OCI-LY7 (cell line): Measurements from ENCODE around the gene LHX6. TPM values are rescaled to one million over a fixed set of nuclear protein-coding genes. Genes with fewer than 3 reads are reported as not detected.

Experiments
- BruUV-seq: library from RNA; stranded (reverse); fragments of 400-500 nt; replicated peaks from 2 replicates; lab custom pipeline; 2021; lab: Mats Ljungman, UMichigan
- CTCF ChIA-PET: fragments of 300-600 bp; sonication (Branson Sonifier 250); formaldehyde crosslinking; loops from one replicate; lab custom pipeline; 2022; ENCODE audit warnings: antibody characterized with exemption; ENCODE audit not compliant: unreplicated experiment; lab: Charles Lee
- POLR2A ChIA-PET: fragments of 300-600 bp; sonication (Branson Sonifier 250); formaldehyde crosslinking; loops from one replicate; lab custom pipeline; 2022; ENCODE audit warnings: antibody characterized with exemption; lab: Charles Lee
- DNase-seq: peaks from one replicate; pipeline ENCODE4 v3.0.0-alpha.2; 2015; ENCODE audit warnings: low spot score
- H2AFZ ChIP-seq: fragments of 200-600 bp; sonication (generic), shearing (Covaris generic); 2 replicates; pipeline ENCODE4 v1.6.1; 2014; ENCODE audit warnings: mild to moderate bottlenecking, antibody characterized with exemption, low read length, moderate library complexity
- H3K27ac ChIP-seq: fragments of 200-600 bp; sonication (generic); 2 replicates; pipeline ENCODE4 v1.5.1; 2014; ENCODE audit warnings: mixed run types, low read depth, mild to moderate bottlenecking, moderate library complexity, low read length, inconsistent platforms; ENCODE audit not compliant: poor library complexity, severe bottlenecking
- H3K36me3 ChIP-seq: fragments of 200-600 bp; sonication (generic); 2 replicates; pipeline ENCODE4 v1.6.1; 2014; ENCODE audit warnings: mild to moderate bottlenecking, antibody characterized with exemption, low read length, moderate library complexity, mixed read lengths; ENCODE audit not compliant: insufficient read depth
- H3K4me1 ChIP-seq: fragments of 200-600 bp; sonication (generic); 2 replicates; pipeline ENCODE4 v1.5.1; 2014; ENCODE audit warnings: mild to moderate bottlenecking, low read length; ENCODE audit not compliant: insufficient read depth, poor library complexity, severe bottlenecking
- H3K4me2 ChIP-seq: fragments of 200-600 bp; sonication (generic); 2 replicates; pipeline ENCODE4 v1.6.1; 2014; ENCODE audit warnings: mild to moderate bottlenecking, low read length
- H3K4me3 ChIP-seq: fragments of 200-600 bp; sonication (generic); 2 replicates; pipeline ENCODE4 v1.5.1; 2014; ENCODE audit warnings: mild to moderate bottlenecking, low read depth, low read length; ENCODE audit not compliant: poor library complexity, severe bottlenecking
- H3K79me2 ChIP-seq: fragments of 200-600 bp; sonication (generic); 2 replicates; pipeline ENCODE4 v1.6.1; 2016; ENCODE audit warnings: low read depth, mild to moderate bottlenecking, low read length, moderate library complexity, mixed read lengths; ENCODE audit not compliant: insufficient read depth
- H3K9me2 ChIP-seq: fragments of 200-600 bp; sonication (generic); 2 replicates; pipeline ENCODE4 v1.6.1; 2016; ENCODE audit warnings: mild to moderate bottlenecking, low read length, mixed read lengths; ENCODE audit not compliant: insufficient read depth
- H3K9me3 ChIP-seq: fragments of 200-600 bp; sonication (generic); 2 replicates; pipeline ENCODE4 v1.6.1; 2014; ENCODE audit warnings: mild to moderate bottlenecking, mixed run types, low read length, mixed read lengths
- H4K20me1 ChIP-seq: fragments of 200-600 bp; sonication (generic); 2 replicates; pipeline ENCODE4 v1.6.1; 2014; ENCODE audit warnings: mild to moderate bottlenecking, antibody characterized with exemption, low read length, moderate library complexity, mixed read lengths; ENCODE audit not compliant: insufficient read depth
- EZH2phosphoT487 ChIP-seq: fragments of 200-600 bp; sonication (generic); IDR thresholded peaks from 2 replicates; pipeline ENCODE4 v1.6.1; 2018; ENCODE audit warnings: low read depth, borderline replicate concordance, mild to moderate bottlenecking, mixed run types, antibody characterized with exemption, low read length, moderate library complexity, mixed read lengths
- intact Hi-C: fragments of 100-400 bp; cut with micrococcal nuclease; formaldehyde crosslinking; loops from one replicate; pipeline ENCODE4 v1.10.0; 2022; ENCODE audit not compliant: unreplicated experiment
- total RNA-seq, 2 experiments: library from RNA; depleted of rRNA in 1 of 2; stranded (reverse); fragments of >200 nt in 1 of 2; shearing (Covaris generic) in 1 of 2; gene quantifications; 2 replicates each; pipeline ENCODE4 v1.2.3, GENCODE V29; 2014 to 2022
- TF ChIP-seq, protein P1 (sequence below): fragments of 200-600 bp; sonication (generic); conservative IDR thresholded peaks from 2 replicates; pipeline ENCODE4 v1.5.1; 2014; ENCODE audit warnings: mild to moderate bottlenecking, antibody characterized with exemption, low read length, moderate library complexity, mixed read lengths

The LHX6 gene
- total RNA-seq, 2 experiments from 2014 or later = not detected

GRCh38 chr9:122256206-122256605 lies 27.4 kb upstream of the LHX6 start:
- H4K20me1 ChIP-seq = no peaks in the 10 kb centered on the region; the same call in 1 of the 2 replicates
- H3K9me2 ChIP-seq = no peaks in the 10 kb centered on the region
- intact Hi-C loops = no loop called here
- H3K36me3 ChIP-seq = peaks cover 94% of the 10 kb centered on the region
- ChIA-PET CTCF (no interaction called here), POLR2A (interaction anchor here (0.8 kb wide), 1 partner anchor 51 kb away, joined by 3 read pairs; no protein-coding TSS in a partner anchor)
- H2AFZ ChIP-seq = no peak overlapping the region
- H3K4me1 ChIP-seq = no peaks in the 10 kb centered on the region
- no peak overlapping the region for H3K27ac ChIP-seq
- BruUV-seq = no TSS peak
- no peak overlapping the region for H3K4me2 ChIP-seq
- TF ChIP-seq, protein P1, sequence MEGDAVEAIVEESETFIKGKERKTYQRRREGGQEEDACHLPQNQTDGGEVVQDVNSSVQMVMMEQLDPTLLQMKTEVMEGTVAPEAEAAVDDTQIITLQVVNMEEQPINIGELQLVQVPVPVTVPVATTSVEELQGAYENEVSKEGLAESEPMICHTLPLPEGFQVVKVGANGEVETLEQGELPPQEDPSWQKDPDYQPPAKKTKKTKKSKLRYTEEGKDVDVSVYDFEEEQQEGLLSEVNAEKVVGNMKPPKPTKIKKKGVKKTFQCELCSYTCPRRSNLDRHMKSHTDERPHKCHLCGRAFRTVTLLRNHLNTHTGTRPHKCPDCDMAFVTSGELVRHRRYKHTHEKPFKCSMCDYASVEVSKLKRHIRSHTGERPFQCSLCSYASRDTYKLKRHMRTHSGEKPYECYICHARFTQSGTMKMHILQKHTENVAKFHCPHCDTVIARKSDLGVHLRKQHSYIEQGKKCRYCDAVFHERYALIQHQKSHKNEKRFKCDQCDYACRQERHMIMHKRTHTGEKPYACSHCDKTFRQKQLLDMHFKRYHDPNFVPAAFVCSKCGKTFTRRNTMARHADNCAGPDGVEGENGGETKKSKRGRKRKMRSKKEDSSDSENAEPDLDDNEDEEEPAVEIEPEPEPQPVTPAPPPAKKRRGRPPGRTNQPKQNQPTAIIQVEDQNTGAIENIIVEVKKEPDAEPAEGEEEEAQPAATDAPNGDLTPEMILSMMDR = no peak
- no peak for TF ChIP-seq EZH2phosphoT487
- H3K79me2 ChIP-seq = peaks cover 2% of the 10 kb centered on the region; the same call in 1 of the 2 replicates
- no peak overlapping the region for H3K4me3 ChIP-seq
- H3K9me3 ChIP-seq = no peaks in the 10 kb centered on the region
- no peak for DNase-seq

GRCh38 chr9:122254761-122255160 lies 26.0 kb upstream of the LHX6 start:
- TF ChIP-seq, protein P1 = no peak
- no peak for TF ChIP-seq EZH2phosphoT487
- no peak for DNase-seq
- H3K27ac ChIP-seq = no peak overlapping the region
- no TSS peak for BruUV-seq
- H3K4me1 ChIP-seq = no peaks in the 10 kb centered on the region
- H3K9me3 ChIP-seq = no peaks in the 10 kb centered on the region
- no peaks in the 10 kb centered on the region; the same call in 1 of the 2 replicates for H4K20me1 ChIP-seq
- no peak overlapping the region for H2AFZ ChIP-seq
- H3K36me3 ChIP-seq = peaks cover 94% of the 10 kb centered on the region
- ChIA-PET CTCF (no interaction called here), POLR2A (no interaction called here)
- no peaks in the 10 kb centered on the region for H3K9me2 ChIP-seq
- intact Hi-C loops = no loop called here
- no peaks in the 10 kb centered on the region for H3K79me2 ChIP-seq
- H3K4me3 ChIP-seq = no peak overlapping the region
- no peak overlapping the region for H3K4me2 ChIP-seq

- no peak overlapping the region for H3K4me2 ChIP-seq
- BruUV-seq = no TSS peak
- POLR2A ChIA-PET = interaction anchor here (0.5 to 1.3 kb wide), 3 partner anchors 12 to 717 kb away, joined by 3 read pairs; partner anchors contain the start of genes MRRF and RBM18
- no peak for DNase-seq
- H3K4me1 ChIP-seq = no peaks in the 10 kb centered on the region
- no peak overlapping the region for H3K4me3 ChIP-seq
- TF ChIP-seq EZH2phosphoT487 = no peak
- TF ChIP-seq, protein P1 = no peak
- H3K79me2 ChIP-seq = no peaks in the 10 kb centered on the region
- H4K20me1 ChIP-seq = no peaks in the 10 kb centered on the region; the same call in 1 of the 2 replicates
- H3K36me3 ChIP-seq = peaks cover 88% of the 10 kb centered on the region
- H3K9me3 ChIP-seq = no peaks in the 10 kb centered on the region
- H2AFZ ChIP-seq = no peak overlapping the region
- no peak overlapping the region for H3K27ac ChIP-seq
- intact Hi-C loops = no loop called here
- CTCF ChIA-PET = no interaction called here
- no peaks in the 10 kb centered on the region for H3K9me2 ChIP-seq
These were observed 24.0 kb upstream of the LHX6 start for GRCh38 chr9:122252796-122253195.
